HG03064 (cell line): ENCODE results near the gene RPL22L1.
"Not testable (repeated sequence)": the region's sequence is repeated elsewhere in the genome, so short reads cannot be mapped to it uniquely, and the experiment has no call there.

Experiments used
- ATAC-seq: cut with Tn5 transposase; IDR thresholded peaks from one replicate; pipeline ENCODE4 v1.9.1; 2021; ENCODE audit warnings: low read depth; ENCODE audit not compliant: unreplicated experiment

RPL22L1 gene

GRCh38 chr3:170836491-170836890 is 33.5 kb downstream of the RPL22L1 start:
- ATAC-seq, result no peak

GRCh38 chr3:170835336-170835735 is 34.7 kb downstream of the RPL22L1 start:
- no peak for ATAC-seq

- no peak for ATAC-seq
These were observed 39.4 kb downstream of the RPL22L1 start for GRCh38 chr3:170830580-170830979.

- no peak for ATAC-seq
These were observed 40.3 kb downstream of the RPL22L1 start for GRCh38 chr3:170829546-170830272.

GRCh38 chr3:170826047-170826446 is 43.9 kb downstream of the RPL22L1 start:
- ATAC-seq, result no peak

- ATAC-seq, result not testable (repeated sequence)
These were observed 46.4 kb downstream of the RPL22L1 start for GRCh38 chr3:170823562-170823961.

- ATAC-seq, result not testable (repeated sequence)
These were observed 51.7 kb downstream of the RPL22L1 start for GRCh38 chr3:170818325-170818724.

GRCh38 chr3:170817471-170817870 is 52.5 kb downstream of the RPL22L1 start:
- ATAC-seq, result not testable (repeated sequence)

- ATAC-seq, result no peak
These were observed 53.2 kb downstream of the RPL22L1 start for GRCh38 chr3:170816841-170817240.

- no peak for ATAC-seq
These were observed 53.7 kb downstream of the RPL22L1 start for GRCh38 chr3:170816341-170816740.

- no peak for ATAC-seq
These were observed 54.1 kb downstream of the RPL22L1 start for GRCh38 chr3:170815936-170816335.

GRCh38 chr3:170815340-170815739 is 54.7 kb downstream of the RPL22L1 start:
- ATAC-seq, result no peak
